ENCODE data around the gene PTPRD.

PTPRD gene

DNA sequence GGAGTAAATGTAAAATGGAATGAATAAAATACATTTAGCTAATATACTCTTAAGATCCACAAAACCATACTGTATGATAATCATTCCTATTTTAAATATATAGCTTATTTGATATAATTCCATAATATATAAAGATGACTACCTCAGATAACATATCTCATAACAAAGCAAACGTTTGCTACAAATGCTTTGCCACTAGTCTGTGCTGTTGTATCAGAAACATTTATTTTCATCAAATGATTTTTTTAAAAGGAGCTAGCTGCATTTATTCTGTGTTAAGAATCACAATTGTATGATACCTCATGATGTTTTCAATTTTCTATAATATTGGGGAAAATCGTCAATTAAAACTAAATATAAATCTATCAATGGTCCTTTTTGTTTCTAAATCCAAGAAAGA lies 567.2 kb downstream of the PTPRD start:
- DNase-seq: no peak

DNA sequence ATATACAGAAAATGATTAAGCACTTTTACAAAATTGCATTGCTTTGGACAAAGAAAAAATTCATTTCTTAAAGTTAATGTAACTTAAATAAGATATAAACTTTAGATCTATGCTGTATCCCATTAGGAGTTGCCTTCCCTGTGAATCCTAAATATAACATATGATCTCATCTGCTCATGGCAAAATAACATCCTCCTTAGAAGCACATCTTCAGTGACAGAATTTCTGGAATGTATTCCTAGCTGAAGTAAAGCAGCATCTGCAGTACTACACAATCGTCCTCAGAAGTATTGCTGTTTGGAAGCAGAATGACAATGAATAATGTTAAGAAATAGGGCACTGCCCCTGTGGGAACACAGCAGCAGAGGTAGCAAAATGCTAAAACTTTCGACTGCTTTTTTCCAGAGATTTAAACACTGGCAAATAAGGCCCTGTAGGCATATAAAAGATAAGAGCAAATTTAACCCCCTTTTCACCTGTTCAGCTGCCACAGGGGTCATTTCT lies 571.0 kb downstream of the PTPRD start:
- no peak for DNase-seq

DNA sequence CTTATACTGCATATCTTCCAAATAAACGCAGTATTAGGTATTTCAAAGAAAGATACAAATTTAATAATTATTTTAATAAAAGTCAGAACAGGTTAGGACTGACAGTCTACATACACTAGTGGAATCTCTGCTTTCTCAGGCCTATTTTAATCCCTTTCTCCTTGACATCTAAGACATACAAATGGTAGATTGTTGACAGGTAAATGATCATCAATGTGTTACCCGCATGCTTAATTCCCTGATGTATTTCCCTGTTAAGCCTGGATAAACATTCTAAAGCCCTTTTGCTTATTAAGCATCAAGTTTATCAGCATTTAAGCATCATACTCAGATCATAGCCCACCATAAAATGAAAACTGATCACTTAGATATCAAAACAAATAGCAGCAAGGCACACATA lies 576.7 kb downstream of the PTPRD start:
- DNase-seq: no peak

DNA sequence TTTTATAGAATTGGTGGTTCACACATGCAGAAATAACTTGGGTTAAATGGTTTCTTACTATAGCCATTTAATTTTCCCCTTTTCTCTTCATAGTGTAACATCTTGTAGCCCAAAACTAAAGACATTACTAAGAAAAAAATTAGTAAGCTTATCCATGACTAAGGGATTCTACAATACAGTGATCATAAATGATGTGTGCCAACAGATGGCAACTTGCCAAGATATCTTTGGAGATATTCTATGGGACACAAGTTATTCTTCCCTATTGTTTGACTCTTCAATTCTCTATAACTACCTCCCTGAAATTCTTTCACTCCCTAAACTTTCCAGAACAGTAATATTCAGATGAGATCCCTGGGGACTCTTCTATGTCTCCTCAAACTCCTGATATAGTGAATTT lies 580.6 kb downstream of the PTPRD start:
- DNase-seq: no peak

DNA sequence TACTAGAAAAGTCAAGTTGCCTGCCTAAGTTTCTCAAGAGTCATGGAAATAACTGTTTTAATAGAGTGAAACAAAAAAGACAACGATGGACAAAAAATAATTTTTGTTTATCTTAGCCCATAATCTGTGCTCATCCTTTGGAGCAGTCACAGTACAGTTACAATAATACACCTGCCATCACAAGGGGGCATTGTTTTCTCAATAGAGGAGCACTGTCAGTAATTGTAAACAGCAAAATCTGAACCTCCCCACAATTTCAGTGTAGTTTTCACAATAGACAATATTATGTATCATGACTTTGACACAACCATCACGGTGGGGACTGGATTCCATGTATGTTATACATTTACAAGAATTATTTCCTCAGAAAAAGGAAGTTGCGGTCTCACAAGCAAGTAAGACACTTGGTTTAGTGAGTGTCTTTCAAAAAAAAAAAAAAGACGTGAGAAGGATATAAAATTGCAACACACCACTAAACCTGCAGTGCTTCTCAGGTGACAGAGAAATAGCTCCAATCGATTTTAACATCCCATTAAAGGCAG lies 586.3 kb downstream of the PTPRD start:
- peak; percentile 6 for DNase-seq

DNA sequence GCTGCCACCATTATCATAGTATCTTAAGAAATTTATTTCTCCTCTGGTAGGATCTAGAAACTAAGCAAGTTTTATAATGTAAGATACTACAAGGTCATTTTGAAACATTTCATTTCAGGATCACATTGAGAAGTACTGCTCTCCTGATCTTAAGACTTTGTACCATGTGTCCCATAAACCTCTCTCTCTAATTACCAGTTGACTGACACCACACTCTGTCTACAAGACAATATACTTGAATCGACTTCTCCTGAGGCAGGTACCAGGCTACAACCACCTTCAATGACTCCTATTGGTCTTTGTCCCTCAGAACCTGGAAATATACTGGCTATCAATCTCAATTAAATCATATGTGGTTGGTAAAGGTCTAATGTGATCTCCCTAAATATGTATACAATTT lies 597.0 kb downstream of the PTPRD start:
- no peak for DNase-seq

DNA sequence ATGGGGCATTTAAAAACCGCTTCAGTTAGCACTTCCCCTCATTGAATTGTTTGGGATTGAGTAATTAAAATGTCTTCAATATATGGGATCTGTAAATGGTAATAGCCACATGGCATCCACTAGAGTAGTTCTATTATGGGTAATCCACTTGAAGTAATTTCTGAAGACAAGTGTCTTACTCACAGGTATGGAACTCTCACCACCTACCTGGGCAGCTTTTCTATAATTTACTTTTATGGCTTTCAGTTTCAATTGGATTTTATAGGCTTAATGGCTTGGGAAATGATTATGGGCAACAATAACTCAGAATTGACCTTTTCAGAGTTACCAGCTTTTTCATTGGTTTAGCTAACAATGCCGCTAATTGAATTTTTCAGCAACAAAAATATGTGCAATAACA lies 597.9 kb downstream of the PTPRD start:
- DNase-seq: no peak

DNA sequence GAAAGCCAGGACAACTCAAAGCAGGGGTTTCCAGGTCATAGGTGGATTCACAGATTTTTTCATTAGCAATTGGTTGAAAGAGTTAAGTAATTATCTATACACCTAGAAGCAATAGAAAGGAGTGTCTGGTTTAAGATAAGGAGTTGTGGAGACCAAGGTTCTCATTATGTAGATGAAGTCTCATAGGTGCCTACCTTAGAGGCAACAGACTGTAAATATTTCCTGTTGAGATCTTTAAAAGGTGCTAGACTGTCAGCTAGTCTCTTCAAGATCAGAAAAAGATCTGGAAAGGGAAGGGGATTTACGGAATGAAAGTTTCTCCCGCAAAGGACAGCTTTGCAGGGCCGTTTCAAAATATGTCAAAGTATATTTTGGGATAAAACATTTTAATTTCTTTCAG lies 603.4 kb downstream of the PTPRD start:
- DNase-seq: no peak

DNA sequence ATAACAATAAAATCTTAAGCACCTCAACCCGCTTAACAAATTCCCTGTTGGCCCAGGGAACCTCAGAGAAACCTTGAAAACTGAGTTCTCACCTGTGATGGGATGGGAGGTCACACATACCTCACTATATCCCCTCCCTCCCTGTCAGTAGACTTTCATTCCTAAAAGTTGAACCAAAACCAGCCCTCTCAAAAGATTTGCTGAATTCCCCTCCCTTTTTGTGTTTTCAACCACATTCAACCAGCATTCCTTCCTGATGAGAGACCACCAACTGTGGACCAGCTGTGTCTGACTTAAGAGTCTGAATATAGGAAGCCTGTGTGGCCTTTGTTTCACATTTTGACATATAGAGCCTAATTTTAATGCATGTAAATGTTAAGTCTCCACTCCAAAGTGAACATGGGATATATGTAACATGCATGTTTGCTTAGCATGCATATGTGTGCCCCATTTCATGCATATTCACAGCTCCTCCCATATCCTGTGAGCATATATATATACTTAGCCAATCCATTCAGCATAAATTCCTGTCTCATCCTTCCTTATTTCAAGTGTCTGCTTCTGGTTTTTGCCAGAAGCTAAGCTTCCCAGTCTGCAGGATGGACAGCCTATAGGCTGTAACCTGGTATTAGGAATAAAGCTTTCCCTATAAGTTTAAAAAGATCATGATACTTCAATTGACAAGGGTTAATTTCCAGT lies 604.6 kb downstream of the PTPRD start:
- no peak for DNase-seq

DNA sequence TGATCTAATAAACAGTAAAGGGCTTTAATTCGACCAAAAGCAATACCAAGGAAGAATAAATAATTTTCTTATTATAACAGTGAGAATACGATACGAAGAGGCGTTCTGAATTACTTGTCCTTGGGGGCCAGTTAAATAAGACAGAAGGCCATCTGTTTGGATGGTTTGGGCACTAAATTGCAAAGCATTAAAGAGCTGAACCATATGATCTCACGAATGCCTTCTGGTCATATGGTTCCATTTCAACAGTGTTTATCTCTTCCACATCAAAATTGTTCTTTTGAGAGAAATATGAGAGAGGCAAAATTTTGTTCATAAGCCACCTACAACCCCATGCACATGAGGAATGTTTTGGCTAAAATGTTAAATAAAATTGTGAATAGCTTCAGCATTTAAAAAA lies 605.4 kb downstream of the PTPRD start:
- DNase-seq: no peak

DNA sequence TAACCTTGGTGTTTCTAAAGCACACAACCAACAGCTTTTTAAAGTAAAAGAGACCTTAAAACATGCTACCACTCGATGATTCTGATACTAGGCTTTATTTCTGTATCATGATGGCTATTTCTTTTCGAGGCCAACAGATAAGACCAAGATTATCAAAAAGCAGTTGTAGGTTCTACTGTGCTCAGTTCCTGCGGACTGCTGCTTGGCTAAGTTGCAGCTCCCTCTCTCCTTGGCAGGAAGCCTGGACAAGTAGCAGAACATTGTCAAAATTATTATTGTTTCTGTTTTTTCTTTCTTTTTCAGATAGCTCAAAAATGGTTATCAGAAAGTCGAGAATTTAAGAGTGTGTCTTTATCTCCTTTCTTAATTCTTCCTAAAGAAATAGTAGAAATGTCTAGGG lies 607.6 kb downstream of the PTPRD start:
- no peak for DNase-seq

DNA sequence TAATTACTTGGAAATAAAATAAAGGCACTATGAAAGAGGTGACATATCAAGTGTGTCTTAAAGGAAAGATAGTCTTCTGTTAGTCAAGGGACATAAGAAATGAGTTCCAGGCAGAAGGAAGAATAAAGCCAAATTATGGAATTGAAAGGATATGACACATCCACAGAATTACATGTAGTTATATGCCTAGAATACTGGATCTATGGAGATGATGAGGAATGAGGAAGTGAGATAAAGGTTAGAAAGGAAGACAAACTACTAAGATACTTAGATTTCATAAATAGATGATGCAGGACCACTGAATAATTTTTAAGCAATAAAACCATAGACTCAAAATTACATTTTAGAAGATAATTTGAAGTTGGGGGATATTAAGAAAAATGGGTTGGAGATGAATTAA lies 609.8 kb downstream of the PTPRD start:
- DNase-seq: no peak

DNA sequence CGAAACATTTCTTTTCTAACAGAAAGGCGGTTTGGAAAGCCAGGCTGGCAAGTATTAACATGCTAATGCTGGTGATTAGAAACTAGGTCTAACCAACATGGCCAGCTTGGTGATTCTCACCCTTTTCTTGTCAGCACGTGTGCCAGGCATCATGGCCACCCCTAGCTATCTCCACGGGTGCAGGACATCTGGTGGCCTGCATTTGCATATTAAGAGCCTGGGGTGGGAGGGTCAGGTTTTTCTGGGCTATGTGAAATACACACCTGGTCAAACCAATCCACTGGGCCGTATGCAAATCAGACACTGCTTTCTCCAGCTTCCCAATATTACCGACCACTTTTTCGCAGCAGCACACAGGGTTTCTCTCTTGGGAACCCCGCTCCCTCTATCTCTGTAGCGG lies 612.1 kb downstream of the PTPRD start:
- no peak for DNase-seq

DNA sequence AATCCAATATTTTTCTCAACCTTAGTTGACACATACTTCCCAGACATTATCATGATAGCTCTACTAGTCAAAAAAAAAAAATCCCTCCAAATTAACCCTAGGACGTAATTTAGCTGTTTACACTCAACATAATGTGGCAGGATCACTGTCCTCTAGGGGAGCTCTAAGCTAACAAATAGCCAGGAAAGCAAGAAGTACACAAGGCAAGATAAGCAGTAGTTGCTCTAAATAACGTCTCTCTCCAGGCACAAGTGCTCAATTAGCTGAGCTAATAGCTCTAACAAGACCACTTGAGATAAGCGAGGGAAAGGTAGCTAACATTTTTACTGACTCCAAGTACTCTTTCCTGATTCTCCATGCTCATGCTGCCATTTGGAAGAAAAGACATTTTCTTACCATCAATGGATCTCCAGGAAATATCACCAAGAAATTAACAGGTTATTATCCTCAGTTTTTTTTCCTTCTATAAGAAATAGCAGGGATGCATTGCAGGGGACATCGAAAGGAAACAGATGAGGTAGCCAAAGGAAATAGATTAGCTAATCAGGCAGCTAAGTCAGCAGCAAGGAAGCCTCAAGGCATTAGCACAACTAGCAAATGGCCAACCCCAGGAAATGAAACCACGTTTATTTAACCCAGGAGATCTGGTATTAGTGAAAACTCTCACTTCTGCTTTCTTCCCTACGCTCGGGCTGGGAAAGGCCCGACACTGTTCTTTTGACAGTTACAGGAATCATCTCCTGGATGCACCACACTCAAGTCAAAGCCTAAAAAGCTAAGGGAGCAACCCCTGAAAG lies 614.1 kb downstream of the PTPRD start:
- DNase-seq: peak; percentile 34

DNA sequence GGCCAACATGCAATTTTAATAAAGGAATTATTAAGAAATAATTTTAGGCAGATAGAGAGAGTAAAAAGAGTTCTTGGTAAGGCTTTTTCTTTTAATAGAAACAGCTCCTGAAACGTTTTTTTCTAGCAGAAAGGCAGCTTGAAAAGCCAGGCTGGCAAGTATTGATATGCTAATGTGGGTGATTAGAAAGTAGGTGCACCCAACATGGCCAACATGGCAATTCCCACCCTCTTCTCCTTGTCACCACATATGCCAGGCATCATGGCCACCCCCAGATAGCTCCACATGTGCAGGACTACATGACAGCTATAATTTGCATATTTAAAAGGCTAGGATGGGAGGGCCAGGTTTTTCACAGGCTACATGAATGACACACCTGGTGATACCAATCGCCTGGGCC lies 615.2 kb downstream of the PTPRD start:
- DNase-seq: no peak

DNA sequence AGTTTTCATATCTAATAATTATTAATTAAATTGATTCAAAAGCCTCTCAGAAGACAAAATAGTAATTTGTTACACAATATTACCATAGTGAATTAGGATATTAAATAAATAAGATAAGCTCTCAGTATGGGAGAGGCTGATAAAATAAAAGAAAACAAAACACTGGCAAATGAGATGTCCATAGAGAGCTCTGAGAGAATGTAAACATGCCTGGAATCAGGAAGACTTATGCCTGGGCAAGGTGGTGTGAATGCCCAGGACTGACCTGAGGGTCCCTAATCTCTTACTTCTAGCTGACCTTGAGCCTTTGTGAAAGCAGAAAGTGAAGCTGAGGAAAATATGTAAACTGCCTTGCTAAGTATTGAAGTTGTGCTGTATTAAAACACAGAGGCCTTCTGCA lies 616.5 kb downstream of the PTPRD start:
- no peak for DNase-seq

DNA sequence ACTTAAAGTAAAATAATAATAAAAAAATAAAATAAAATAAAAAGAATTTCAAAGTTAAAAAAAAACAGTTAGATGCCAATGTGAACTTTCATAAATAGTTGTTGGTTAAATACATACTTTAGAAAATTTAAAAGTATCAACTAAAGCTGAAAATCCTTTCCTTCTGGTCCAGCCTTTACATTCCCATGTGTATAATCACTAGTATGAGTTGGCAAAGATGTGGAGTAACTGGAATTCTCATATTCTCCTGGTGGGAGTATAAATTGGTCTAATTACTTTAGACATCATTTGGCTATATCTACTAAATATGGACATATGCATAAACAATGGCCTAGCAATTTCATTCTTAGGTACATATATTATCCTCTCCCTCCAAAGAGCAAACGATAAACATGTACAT lies 619.9 kb downstream of the PTPRD start:
- no peak for DNase-seq

DNA sequence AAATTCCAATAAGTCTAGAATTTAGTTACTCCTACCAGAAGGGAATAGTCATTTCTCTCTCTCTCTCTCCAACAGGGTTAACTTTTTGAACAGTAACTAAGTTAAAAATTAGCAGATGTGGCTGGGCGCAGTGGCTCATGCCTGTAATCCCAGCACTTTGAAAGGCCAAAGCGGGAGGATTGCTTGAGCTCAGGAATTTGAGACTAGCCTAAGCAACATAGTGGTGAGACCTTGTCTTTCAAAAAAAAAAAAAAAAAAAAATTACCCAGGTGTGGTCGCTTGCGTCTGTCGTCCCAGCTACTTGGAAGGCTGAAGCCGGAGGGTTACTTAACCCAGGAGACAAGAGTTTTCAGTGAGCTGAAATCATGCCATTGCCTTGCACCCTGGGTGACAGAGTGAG lies 639.7 kb downstream of the PTPRD start:
- DNase-seq: no peak

DNA sequence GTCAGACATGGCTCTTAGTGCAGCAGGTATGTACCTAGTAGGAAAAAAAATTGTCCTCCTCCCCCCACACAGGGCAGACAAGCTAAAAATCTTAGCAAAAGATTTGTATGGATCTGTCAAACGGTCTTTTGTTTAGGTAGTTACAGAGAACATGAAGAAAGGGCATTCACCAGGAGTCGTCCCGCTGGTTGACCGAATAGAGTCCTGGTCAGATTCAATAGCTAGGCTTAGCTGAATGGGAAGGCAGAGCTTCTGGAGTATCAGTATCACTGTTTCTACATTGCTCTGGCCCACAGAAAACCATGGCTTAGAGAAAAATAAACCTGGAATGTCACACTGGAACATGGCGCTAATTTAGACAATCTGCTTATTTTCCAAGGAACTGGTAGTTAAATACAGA lies 642.3 kb downstream of the PTPRD start:
- DNase-seq: no peak

DNA sequence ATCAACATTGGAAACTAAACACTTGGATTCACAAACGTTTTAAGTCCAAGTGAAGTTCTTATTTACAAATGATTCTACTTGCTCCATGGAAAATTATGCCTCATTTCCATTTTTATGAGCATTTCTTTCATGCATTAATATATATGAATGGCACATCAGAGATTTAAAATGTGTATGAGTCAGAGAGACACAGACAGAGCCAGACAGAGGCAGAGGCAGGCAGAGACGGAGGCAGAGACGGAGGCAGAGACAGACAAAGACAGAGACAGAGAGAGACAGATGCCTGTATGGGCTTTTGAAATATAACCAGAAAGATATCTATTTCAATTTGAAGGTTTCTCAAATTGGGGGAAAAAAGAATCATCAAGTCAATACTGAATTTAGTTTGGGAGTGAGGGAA lies 649.0 kb downstream of the PTPRD start:
- DNase-seq: no peak

DNA sequence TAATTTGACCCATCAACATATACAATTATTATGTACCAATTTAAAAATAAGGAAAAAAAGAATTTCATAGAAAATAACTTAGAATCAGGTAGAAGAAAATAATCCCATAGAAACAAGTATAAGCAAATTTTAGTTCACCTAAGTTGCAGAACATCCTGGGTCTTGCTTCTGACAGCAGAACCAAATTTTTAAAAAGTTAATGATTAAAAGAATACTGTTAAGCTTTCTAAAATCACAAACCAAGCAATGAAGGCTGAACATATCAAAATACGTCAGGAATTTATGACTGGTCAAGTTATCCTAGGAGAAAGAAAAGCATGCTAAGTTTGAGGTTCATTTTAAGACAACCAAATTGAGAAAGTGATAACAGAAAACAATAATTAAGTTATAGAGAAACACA lies 650.9 kb downstream of the PTPRD start:
- no peak for DNase-seq

DNA sequence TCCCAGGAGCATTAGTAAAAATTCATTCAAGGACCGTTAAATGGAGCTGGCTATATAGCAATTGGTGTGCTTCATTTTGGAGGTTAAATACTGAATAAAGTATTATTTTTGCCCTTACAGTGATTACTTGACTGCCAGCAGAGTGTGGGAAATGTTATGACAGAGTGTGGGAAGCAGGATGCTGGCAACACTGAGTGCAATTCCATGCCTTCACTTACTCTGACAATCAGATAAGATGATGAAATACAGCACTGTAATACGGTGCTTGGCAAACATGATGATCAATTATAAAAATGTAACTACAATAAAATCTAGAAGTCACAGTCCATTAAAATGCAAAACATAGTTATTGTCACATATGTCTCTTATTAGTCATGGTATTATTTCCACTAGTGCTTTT lies 651.3 kb downstream of the PTPRD start:
- no peak for DNase-seq

DNA sequence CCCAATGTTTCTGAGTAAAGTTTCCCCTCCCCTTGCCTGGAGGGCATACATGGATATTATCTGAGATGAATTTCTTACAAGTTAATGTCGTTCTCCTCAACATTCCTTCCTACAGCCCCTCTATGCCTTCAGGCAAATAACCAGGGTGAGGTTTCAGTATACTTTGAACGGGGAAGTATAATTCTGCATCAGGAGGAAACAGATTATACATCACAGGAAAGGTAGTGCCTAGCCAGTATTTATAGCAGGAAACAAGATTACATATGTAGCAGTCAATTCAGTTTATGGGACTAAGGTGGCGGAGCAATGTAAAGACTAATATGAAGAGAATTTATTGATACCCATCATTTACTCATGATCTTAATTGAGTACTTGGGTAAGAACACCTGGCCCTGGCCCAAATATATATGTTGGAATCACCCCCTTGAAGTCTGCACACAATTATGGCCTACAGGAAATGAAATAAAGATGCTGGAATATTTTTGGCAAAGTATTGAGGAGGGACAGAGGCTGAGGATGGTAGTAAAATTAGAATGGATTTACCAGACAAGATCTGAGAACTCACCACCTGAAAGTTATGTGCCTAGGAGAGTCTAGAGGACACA lies 661.1 kb downstream of the PTPRD start:
- no peak for DNase-seq

DNA sequence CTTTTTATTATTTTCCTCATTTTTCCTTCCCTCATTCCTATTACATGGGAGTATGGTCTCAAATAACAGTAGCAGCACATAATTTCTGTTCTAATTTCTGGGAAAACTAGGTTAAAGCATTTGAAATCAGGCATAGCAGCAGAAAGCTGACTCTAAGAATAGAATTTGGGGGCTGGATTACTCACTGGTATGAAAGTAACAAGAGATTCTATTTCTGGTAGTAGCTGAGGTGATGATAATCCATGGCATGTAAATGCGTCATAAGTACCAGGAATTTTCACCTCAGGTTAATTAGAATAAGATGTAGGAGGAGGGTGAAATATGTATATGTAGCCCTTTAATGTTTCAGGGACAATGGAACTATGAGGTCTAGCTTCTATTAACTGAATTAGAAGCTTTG lies 662.0 kb downstream of the PTPRD start:
- no peak for DNase-seq

All from inflammatory macrophage treated with lipopolysaccharide for 4 hours (primary cell).